ENCODE data around the gene KANK4. TPM values are rescaled to one million over a fixed set of nuclear protein-coding genes. Genes with fewer than 3 reads are reported as not detected.
"Not testable (repeated sequence)": the region's sequence is repeated elsewhere in the genome, so short reads cannot be mapped to it uniquely, and the experiment has no call there.

KANK4 gene
- total RNA-seq, 2 donors from 2014 or later, result 0.19 to 0.37 TPM

GRCh38 chr1:62224182-62224581, 95.1 kb downstream of the KANK4 start:
- DNase-seq (ENCODE audit: low spot score), result no peak
- intact Hi-C loops (cut with DNase I), result no loop called here

- DNase-seq (ENCODE audit: low spot score), result no peak
- intact Hi-C loops (cut with DNase I), result no loop called here
Measured at GRCh38 chr1:62222321-62222720, 96.9 kb downstream of the KANK4 start.

GRCh38 chr1:62221171-62221570, 98.1 kb downstream of the KANK4 start:
- DNase-seq (ENCODE audit: low spot score), result no peak
- intact Hi-C loops (cut with DNase I), result no loop called here

GRCh38 chr1:62220456-62220855, 98.8 kb downstream of the KANK4 start:
- DNase-seq (ENCODE audit: low spot score); intact Hi-C loops (cut with DNase I): not testable (repeated sequence)

- intact Hi-C loops (cut with DNase I), result no loop called here
Measured at GRCh38 chr1:62218604-62219003, 100.6 kb downstream of the KANK4 start.

GRCh38 chr1:62213075-62213914, 105.9 kb downstream of the KANK4 start:
- intact Hi-C loops (cut with DNase I), result no loop called here
- DNase-seq (ENCODE audit: low spot score), result peak; percentile 36

More at GRCh38 chr1:62218604-62219003, 100.6 kb downstream of the KANK4 start:
- DNase-seq (ENCODE audit: low spot score), result no peak

GRCh38 chr1:62212411-62212810, 106.8 kb downstream of the KANK4 start:
- DNase-seq (ENCODE audit: low spot score), result peak; percentile 10
- intact Hi-C loops (cut with DNase I), result no loop called here

GRCh38 chr1:62210960-62211359, 108.3 kb downstream of the KANK4 start:
- no peak for DNase-seq (ENCODE audit: low spot score)
- intact Hi-C loops (cut with DNase I), result no loop called here

GRCh38 chr1:62209931-62210595, 109.2 kb downstream of the KANK4 start:
- intact Hi-C loops (cut with DNase I), result no loop called here
- DNase-seq (ENCODE audit: low spot score), result no peak

GRCh38 chr1:62208970-62209369, 110.3 kb downstream of the KANK4 start:
- no peak for DNase-seq (ENCODE audit: low spot score)
- intact Hi-C loops (cut with DNase I), result no loop called here

- DNase-seq (ENCODE audit: low spot score), result peak; percentile 34
- intact Hi-C loops (cut with DNase I), result no loop called here
Measured at GRCh38 chr1:62208087-62208486, 111.1 kb downstream of the KANK4 start.

- no peak for DNase-seq (ENCODE audit: low spot score)
- intact Hi-C loops (cut with DNase I), result no loop called here
Measured at GRCh38 chr1:62207187-62207586, 112.0 kb downstream of the KANK4 start.

GRCh38 chr1:62198781-62199125, 120.5 kb downstream of the KANK4 start:
- DNase-seq (ENCODE audit: low spot score), result no peak

GRCh38 chr1:62198069-62198780, 121.0 kb downstream of the KANK4 start:
- peak; percentile 11 for DNase-seq (ENCODE audit: low spot score)
- intact Hi-C loops (cut with DNase I), result no loop called here

More at GRCh38 chr1:62198781-62199125, 120.5 kb downstream of the KANK4 start:
- intact Hi-C loops (cut with DNase I), result no loop called here

- intact Hi-C loops (cut with DNase I), result no loop called here
- DNase-seq (ENCODE audit: low spot score), result no peak
Measured at GRCh38 chr1:62196086-62196690, 123.0 kb downstream of the KANK4 start.

GRCh38 chr1:62194651-62195544, 124.3 kb downstream of the KANK4 start, which contains the start of gene L1TD1:
L1TD1 (plus strand) TSS chr1:62194849; CDS start chr1:62206629, 11,780 bp downstream.
- DNase-seq (ENCODE audit: low spot score), result peak; percentile 75
- intact Hi-C loops (cut with DNase I), result no loop called here

GRCh38 chr1:62188111-62188510, 131.1 kb downstream of the KANK4 start:
- no peak for DNase-seq (ENCODE audit: low spot score)
- intact Hi-C loops (cut with DNase I), result no loop called here

- intact Hi-C loops (cut with DNase I), result no loop called here
- DNase-seq (ENCODE audit: low spot score), result no peak
Measured at GRCh38 chr1:62187548-62187947, 131.7 kb downstream of the KANK4 start.

Data from posterior vena cava (tissue), 2 donors.